K562 (cell line): ENCODE results near the gene GTPBP1. TPM values are rescaled to one million over a fixed set of nuclear protein-coding genes. Genes with fewer than 3 reads are reported as not detected.

Experiments
- CEBPG ChIP-seq, 3 experiments: fragments of 200-800 bp in 1 of 3; sonication (Bioruptor generic) in 1 of 3; sonication (generic) in 1 of 3; formaldehyde crosslinking in 1 of 3; IDR thresholded peaks in 2 of 3; conservative IDR thresholded peaks in 1 of 3; 2 replicates each; pipeline versions ENCODE4 v1.6.1 to v1.8.0; 2016 to 2022; ENCODE audit warnings: missing compliant biosample characterization in 2 of 3, missing genetic modification characterization in 2 of 3, mild to moderate bottlenecking in 1 of 3, missing genetic modification reagents in 1 of 3
- ZBTB40 ChIP-seq, 2 experiments: fragments of 450-650 bp in 1 of 2; sonication (generic) in 1 of 2; formaldehyde crosslinking in 1 of 2; IDR thresholded peaks; 2 replicates each; pipeline versions ENCODE4 v1.7.1 to v1.9.0; 2016 to 2022; ENCODE audit warnings: inconsistent platforms in 1 of 2, mild to moderate bottlenecking in 1 of 2, missing genetic modification reagents in 1 of 2
- polyA plus RNA-seq, 8 experiments: library from polyadenylated mRNA; depleted of rRNA in 4 of 8; stranded (reverse) in 5 of 8; unstranded in 3 of 8; fragments of >200 nt; fragmentation: Nextera tagmentation in 2 of 8; fragmentation: Illumina TruSeq in 1 of 8; extraction: Ambion mirVana in 2 of 8; extraction: Trizol in 1 of 8; gene quantifications; 2 replicates each; pipeline versions ENCODE4 v1.2.1 to v1.2.3, GENCODE V29; 2011 to 2014; ENCODE audit warnings: inconsistent platforms in 1 of 8, missing spikeins in 1 of 8
- total RNA-seq, 7 experiments: library from RNA; depleted of rRNA in 6 of 7; stranded (reverse); fragments of >200 nt in 6 of 7; fragmentation: Illumina TruSeq in 2 of 7; extraction: Trizol in 2 of 7; gene quantifications; 2 replicates each; pipeline versions ENCODE4 v1.2.1 to v1.2.3, GENCODE V29; 2011 to 2021; ENCODE audit warnings: low replicate concordance in 1 of 7

GTPBP1 gene
- total and polyA plus RNA-seq, 9 of the 15 experiments (the other 6 are each of a cell fraction or from before 2014, with no cell fraction given): 0.83 to 53.2 (median 23.3) TPM

DNA sequence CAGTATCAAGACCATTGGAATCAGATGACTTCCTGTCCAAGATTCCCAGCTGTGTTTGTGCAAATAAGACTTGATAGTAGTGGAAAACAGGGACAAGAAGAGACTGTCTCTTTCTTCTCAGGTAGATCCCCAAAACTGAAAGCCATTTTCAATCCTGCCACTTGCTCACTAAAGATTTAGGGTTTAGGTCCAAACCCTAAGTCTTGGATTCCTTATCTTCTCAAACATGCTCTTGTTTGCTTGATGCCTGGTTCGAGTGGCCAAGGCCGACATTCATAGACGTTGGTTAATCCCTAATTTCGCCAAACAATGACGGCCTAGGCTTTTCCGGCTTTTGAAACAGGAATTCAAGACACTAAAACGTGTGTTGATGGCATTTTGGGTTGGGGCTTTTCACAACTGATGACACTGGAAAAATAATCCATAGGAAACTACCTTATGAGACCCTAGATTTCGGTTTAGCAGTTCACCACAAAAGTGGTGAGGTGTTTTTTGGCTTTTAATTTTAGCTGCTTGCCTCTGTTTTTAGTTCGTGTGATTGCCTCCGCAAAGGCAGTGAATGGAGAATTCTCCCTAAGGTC lies 1.0 kb upstream of the GTPBP1 start (continued):
- TF ChIP-seq ZBTB40 (IDR thresholded peaks at IDR 0.05): peak; percentile 43; the same call in 1 of the 2 replicates
- no peak for TF ChIP-seq ZBTB40 (CRISPR knock-in tag; IDR thresholded peaks at IDR 0.05)
- 0 out of 2 replicates have a peak, but pooled peaks have one; percentile 33 for TF ChIP-seq CEBPG (CRISPR knock-in tag; IDR thresholded peaks at IDR 0.05)
- TF ChIP-seq CEBPG (tag; conservative IDR thresholded peaks at IDR 0.05 in 1 of 2, IDR thresholded peaks at IDR 0.05 in 1 of 2): no peak
